Stimulated activated CD4-positive, alpha-beta T cell treated with anti-CD3 and anti-CD28 coated beads, Interleukin-4, amount 100 ng/mL, for 24 hours (primary cell): ENCODE results near the gene KCNQ2.

Source experiments
- DNase-seq: peaks from one replicate; pipeline ENCODE4 v3.0.0-alpha.2; 2020

The KCNQ2 gene

GRCh38 chr20:63469713-63470101, 2.7 kb downstream of the KCNQ2 start:
- DNase-seq: no peak

- DNase-seq: no peak
Measured at GRCh38 chr20:63469019-63469712, 3.3 kb downstream of the KCNQ2 start.

GRCh38 chr20:63468421-63468820, 4.0 kb downstream of the KCNQ2 start:
- DNase-seq: no peak

GRCh38 chr20:63467294-63468083, 5.0 kb downstream of the KCNQ2 start:
- DNase-seq: no peak

GRCh38 chr20:63466861-63467260, 5.6 kb downstream of the KCNQ2 start:
- no peak for DNase-seq

GRCh38 chr20:63466250-63466825, 6.1 kb downstream of the KCNQ2 start:
- no peak for DNase-seq

GRCh38 chr20:63465380-63466249, 6.8 kb downstream of the KCNQ2 start:
- DNase-seq: no peak

- no peak for DNase-seq
Measured at GRCh38 chr20:63464289-63464635, 8.2 kb downstream of the KCNQ2 start.

- no peak for DNase-seq
Measured at GRCh38 chr20:63463400-63464288, 8.8 kb downstream of the KCNQ2 start.

- no peak for DNase-seq
Measured at GRCh38 chr20:63462244-63462643, 10.2 kb downstream of the KCNQ2 start.

GRCh38 chr20:63461104-63461763, 11.2 kb downstream of the KCNQ2 start:
- DNase-seq: no peak

GRCh38 chr20:63459070-63459380, 13.4 kb downstream of the KCNQ2 start:
- no peak for DNase-seq

- no peak for DNase-seq
Measured at GRCh38 chr20:63458170-63459069, 14.0 kb downstream of the KCNQ2 start.

- no peak for DNase-seq
Measured at GRCh38 chr20:63457737-63458136, 14.7 kb downstream of the KCNQ2 start.

GRCh38 chr20:63456429-63457284, 15.8 kb downstream of the KCNQ2 start:
- DNase-seq: no peak

- DNase-seq: no peak
Measured at GRCh38 chr20:63455568-63455859, 16.9 kb downstream of the KCNQ2 start.

GRCh38 chr20:63454731-63455567, 17.5 kb downstream of the KCNQ2 start:
- no peak for DNase-seq

- peak; percentile 23 for DNase-seq
Measured at GRCh38 chr20:63452821-63453523, 19.5 kb downstream of the KCNQ2 start.
